Activated gamma-delta T cell treated with anti-CD3 and anti-CD28 coated beads, Interleukin-2, amount 50 U/mL, for 16 hours (primary cell): Measurements from ENCODE around the gene DNAJC13.
A peak's percentile ranks its signal among the peaks of the same experiment; 100 is the strongest.

Experiments
- DNase-seq: peaks from one replicate; pipeline ENCODE4 v3.0.0-alpha.2; 2020; ENCODE audit warnings: low read depth

Gene DNAJC13

GRCh38 chr3:132486099-132486498 lies 68.8 kb downstream of the DNAJC13 start:
- DNase-seq = no peak

- DNase-seq = no peak
Measured at GRCh38 chr3:132488151-132488550, 70.8 kb downstream of the DNAJC13 start.

- no peak for DNase-seq
Measured at GRCh38 chr3:132499071-132499470, 81.8 kb downstream of the DNAJC13 start.

- no peak for DNase-seq
Measured at GRCh38 chr3:132503559-132503958, 86.3 kb downstream of the DNAJC13 start.

- no peak for DNase-seq
Measured at GRCh38 chr3:132504375-132504933, 87.2 kb downstream of the DNAJC13 start.

- no peak for DNase-seq
Measured at GRCh38 chr3:132507657-132508056, 90.4 kb downstream of the DNAJC13 start.

- DNase-seq = no peak
Measured at GRCh38 chr3:132509096-132509495, 91.8 kb downstream of the DNAJC13 start.

GRCh38 chr3:132509506-132509905 lies 92.2 kb downstream of the DNAJC13 start:
- no peak for DNase-seq

GRCh38 chr3:132513057-132513456 lies 95.8 kb downstream of the DNAJC13 start:
- no peak for DNase-seq

GRCh38 chr3:132517311-132517710 lies 100.0 kb downstream of the DNAJC13 start:
- no peak for DNase-seq

GRCh38 chr3:132519914-132520313 lies 102.6 kb downstream of the DNAJC13 start:
- no peak for DNase-seq

GRCh38 chr3:132521901-132522300 lies 104.6 kb downstream of the DNAJC13 start:
- no peak for DNase-seq

- DNase-seq = no peak
Measured at GRCh38 chr3:132522353-132522752, 105.1 kb downstream of the DNAJC13 start.

- DNase-seq = no peak
Measured at GRCh38 chr3:132530624-132531023, 113.3 kb downstream of the DNAJC13 start.

- peak; percentile 31 for DNase-seq
Measured at GRCh38 chr3:132535575-132536441, 118.5 kb downstream of the DNAJC13 start.

GRCh38 chr3:132536442-132537153 lies 119.3 kb downstream of the DNAJC13 start:
- no peak for DNase-seq

GRCh38 chr3:132537297-132537696 lies 120.0 kb downstream of the DNAJC13 start:
- no peak for DNase-seq

- DNase-seq = no peak
Measured at GRCh38 chr3:132538072-132538471, 120.8 kb downstream of the DNAJC13 start.

GRCh38 chr3:132539681-132540080 lies 122.4 kb downstream of the DNAJC13 start:
- DNase-seq = no peak

- no peak for DNase-seq
Measured at GRCh38 chr3:132542577-132542976, 125.3 kb downstream of the DNAJC13 start.

GRCh38 chr3:132543011-132543739 lies 125.9 kb downstream of the DNAJC13 start:
- DNase-seq = no peak

GRCh38 chr3:132544130-132544529 lies 126.8 kb downstream of the DNAJC13 start:
- DNase-seq = no peak
